OCI-LY7 (cell line): Measurements from ENCODE around the gene PGBD2.

Source experiments
- CTCF ChIP-seq: fragments of 200-600 bp; sonication (generic); conservative IDR thresholded peaks from 2 replicates; pipeline ENCODE4 v1.5.1; 2014; ENCODE audit warnings: mild to moderate bottlenecking, antibody characterized with exemption, low read length, moderate library complexity, mixed read lengths
- EZH2phosphoT487 ChIP-seq: fragments of 200-600 bp; sonication (generic); IDR thresholded peaks from 2 replicates; pipeline ENCODE4 v1.6.1; 2018; ENCODE audit warnings: low read depth, borderline replicate concordance, mild to moderate bottlenecking, mixed run types, antibody characterized with exemption, low read length, moderate library complexity, mixed read lengths

- TF ChIP-seq CTCF (no peak), EZH2phosphoT487 (no peak)
Observed at GRCh38 chr1:248862695-248862997, 43.4 kb upstream of the PGBD2 start.
